ENCODE measurements around the gene PLD5. TPM values are rescaled to one million over a fixed set of nuclear protein-coding genes. Genes with fewer than 3 reads are reported as not detected.

Gene PLD5
- total RNA-seq, 1 experiment from 2014 or later, result 1.8 TPM

DNA sequence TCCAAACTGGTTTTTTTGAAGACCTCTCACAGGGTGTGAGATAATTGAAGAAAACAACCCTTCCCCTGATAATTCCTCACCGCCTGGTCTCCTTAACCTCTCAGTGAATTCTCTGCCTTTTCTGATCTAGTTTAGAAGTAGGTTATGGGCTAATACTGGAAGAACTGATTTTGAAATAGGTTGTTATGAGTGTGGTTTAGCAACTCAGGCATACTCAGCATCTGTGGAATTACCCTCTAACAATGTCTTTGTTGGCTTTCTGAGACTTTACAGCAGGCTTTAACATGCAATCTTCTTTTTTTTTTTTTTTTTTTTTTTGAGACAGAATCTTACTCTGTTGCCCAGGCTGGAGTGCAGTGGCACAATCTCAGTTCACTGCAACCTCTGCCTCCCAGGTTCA lies 10.3 kb upstream of the PLD5 start:
- Mint-ChIP-seq H3K27me3 (ENCODE audit: insufficient read depth, unreplicated experiment) (no peaks in the 10 kb centered on the region), H3K4me3 (ENCODE audit: unreplicated experiment) (no peak overlapping the region), H3K27ac (ENCODE audit: unreplicated experiment) (no peak overlapping the region), H3K4me1 (ENCODE audit: low read depth, unreplicated experiment) (peaks cover 10% of the 10 kb centered on the region), H3K36me3 (ENCODE audit: insufficient read depth, unreplicated experiment) (no peaks in the 10 kb centered on the region), H3K9me3 (ENCODE audit: unreplicated experiment) (peaks cover 13% of the 10 kb centered on the region)
- Histone ChIP-seq H3K4me3 (ENCODE audit: low read depth, low read length) (no peak overlapping the region), H3K36me3 (ENCODE audit: control insufficient read depth, insufficient read depth, low read length) (no peaks in the 10 kb centered on the region), H3K9me3 (no peaks in the 10 kb centered on the region), H3K4me1 (peaks cover 21% of the 10 kb centered on the region), H3K27me3 (replicated peaks; ENCODE audit: control insufficient read depth, insufficient read depth, low read length) (no peaks in the 10 kb centered on the region)
- POLR2A ChIA-PET, result no interaction called here
- no peak for DNase-seq
- TF ChIP-seq, protein P1, sequence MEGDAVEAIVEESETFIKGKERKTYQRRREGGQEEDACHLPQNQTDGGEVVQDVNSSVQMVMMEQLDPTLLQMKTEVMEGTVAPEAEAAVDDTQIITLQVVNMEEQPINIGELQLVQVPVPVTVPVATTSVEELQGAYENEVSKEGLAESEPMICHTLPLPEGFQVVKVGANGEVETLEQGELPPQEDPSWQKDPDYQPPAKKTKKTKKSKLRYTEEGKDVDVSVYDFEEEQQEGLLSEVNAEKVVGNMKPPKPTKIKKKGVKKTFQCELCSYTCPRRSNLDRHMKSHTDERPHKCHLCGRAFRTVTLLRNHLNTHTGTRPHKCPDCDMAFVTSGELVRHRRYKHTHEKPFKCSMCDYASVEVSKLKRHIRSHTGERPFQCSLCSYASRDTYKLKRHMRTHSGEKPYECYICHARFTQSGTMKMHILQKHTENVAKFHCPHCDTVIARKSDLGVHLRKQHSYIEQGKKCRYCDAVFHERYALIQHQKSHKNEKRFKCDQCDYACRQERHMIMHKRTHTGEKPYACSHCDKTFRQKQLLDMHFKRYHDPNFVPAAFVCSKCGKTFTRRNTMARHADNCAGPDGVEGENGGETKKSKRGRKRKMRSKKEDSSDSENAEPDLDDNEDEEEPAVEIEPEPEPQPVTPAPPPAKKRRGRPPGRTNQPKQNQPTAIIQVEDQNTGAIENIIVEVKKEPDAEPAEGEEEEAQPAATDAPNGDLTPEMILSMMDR (IDR thresholded peaks at IDR 0.05; ENCODE audit: insufficient read depth in 1 of 2, low read depth in 1 of 2, low read length in 1 of 2, severe bottlenecking in 1 of 2, unreplicated experiment in 1 of 2), result no peak
- intact Hi-C loops (cut with micrococcal nuclease; ENCODE audit: unreplicated experiment), result no loop called here
- CTCF ChIA-PET, result no interaction called here
- no TSS peak for BruUV-seq (replicated peaks)

DNA sequence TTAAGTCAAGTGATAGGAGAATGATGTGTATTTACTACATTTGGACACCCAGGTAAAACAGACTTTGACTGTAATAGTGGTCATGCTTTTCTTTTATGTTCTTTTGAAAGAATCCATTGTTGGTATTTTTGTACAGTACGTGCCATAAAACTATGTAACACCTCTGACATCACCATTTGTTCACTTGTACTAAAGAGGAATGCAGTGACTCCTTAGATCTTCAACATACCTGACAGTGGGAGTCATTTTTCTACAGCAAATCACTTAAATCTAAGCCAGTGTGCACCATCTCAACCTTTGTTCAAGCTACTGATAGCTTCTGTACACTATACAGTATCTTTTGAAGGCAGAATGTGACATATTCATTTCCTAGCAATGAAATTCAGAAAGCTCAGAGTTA lies 6.3 kb upstream of the PLD5 start:
- intact Hi-C loops (cut with micrococcal nuclease; ENCODE audit: unreplicated experiment), result no loop called here

DNA sequence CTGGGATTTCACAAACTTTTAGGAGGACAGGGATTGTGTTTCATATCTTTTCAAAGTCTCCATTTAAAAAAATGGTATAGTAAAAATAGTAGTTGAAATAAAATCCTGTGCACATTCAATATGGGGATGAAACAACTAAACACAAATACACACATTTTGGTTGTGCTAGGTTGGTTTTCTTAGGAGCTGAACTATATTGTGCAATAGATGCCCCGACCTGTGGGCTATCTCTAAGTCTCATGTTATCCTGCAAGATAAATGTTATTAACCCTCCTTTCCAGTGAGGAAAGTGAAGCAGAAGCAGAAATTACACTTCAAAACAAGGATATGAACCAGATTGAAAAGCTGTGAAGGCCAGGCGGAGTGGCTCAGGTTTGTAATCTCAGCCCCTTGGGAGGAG lies 1.3 kb upstream of the PLD5 start:
- Mint-ChIP-seq H3K4me1 (ENCODE audit: low read depth, unreplicated experiment) (peaks cover under 1% of the 10 kb centered on the region), H3K4me3 (ENCODE audit: unreplicated experiment) (peak overlapping the region; percentile 77), H3K27me3 (ENCODE audit: insufficient read depth, unreplicated experiment) (peaks cover 4% of the 10 kb centered on the region), H3K36me3 (ENCODE audit: insufficient read depth, unreplicated experiment) (no peaks in the 10 kb centered on the region), H3K27ac (ENCODE audit: unreplicated experiment) (no peak overlapping the region), H3K9me3 (ENCODE audit: unreplicated experiment) (no peaks in the 10 kb centered on the region)
- no peaks in the 10 kb centered on the region for H3K27me3 ChIP-seq (replicated peaks; ENCODE audit: control insufficient read depth, insufficient read depth, low read length)
- POLR2A ChIA-PET, result no interaction called here
- TF ChIP-seq, protein P1 (IDR thresholded peaks at IDR 0.05; ENCODE audit: insufficient read depth in 1 of 2, low read depth in 1 of 2, low read length in 1 of 2, severe bottlenecking in 1 of 2, unreplicated experiment in 1 of 2), result no peak
- no peak for DNase-seq
- H3K4me3 ChIP-seq (ENCODE audit: low read depth, low read length), result no peak overlapping the region
- CTCF ChIA-PET, result no interaction called here
- intact Hi-C loops (cut with micrococcal nuclease; ENCODE audit: unreplicated experiment), result loop anchor here (5.0 kb wide), 1 partner anchor 102 kb away; no protein-coding TSS in a partner anchor
- no peaks in the 10 kb centered on the region for H3K36me3 ChIP-seq (ENCODE audit: control insufficient read depth, insufficient read depth, low read length)
- BruUV-seq (replicated peaks), result no TSS peak
- H3K4me1 ChIP-seq, result peaks cover 22% of the 10 kb centered on the region
- no peaks in the 10 kb centered on the region for H3K9me3 ChIP-seq

More for the DNA sequence above, 6.3 kb upstream of the PLD5 start:
- no peaks in the 10 kb centered on the region for H3K9me3 Mint-ChIP-seq (ENCODE audit: unreplicated experiment)
- peaks cover 27% of the 10 kb centered on the region for H3K4me1 ChIP-seq
- CTCF ChIA-PET, result no interaction called here
- peaks cover 10% of the 10 kb centered on the region for H3K4me1 Mint-ChIP-seq (ENCODE audit: low read depth, unreplicated experiment)
- no TSS peak for BruUV-seq (replicated peaks)
- no peaks in the 10 kb centered on the region for H3K27me3 Mint-ChIP-seq (ENCODE audit: insufficient read depth, unreplicated experiment)
- POLR2A ChIA-PET, result no interaction called here
- no peaks in the 10 kb centered on the region for H3K36me3 Mint-ChIP-seq (ENCODE audit: insufficient read depth, unreplicated experiment)
- peak in 1 of 2 experiments; percentile 21 for DNase-seq
- TF ChIP-seq, protein P1 (IDR thresholded peaks at IDR 0.05; ENCODE audit: insufficient read depth in 1 of 2, low read depth in 1 of 2, low read length in 1 of 2, severe bottlenecking in 1 of 2, unreplicated experiment in 1 of 2), result no peak
- H3K4me3 ChIP-seq (ENCODE audit: low read depth, low read length), result no peak overlapping the region
- H3K27me3 ChIP-seq (replicated peaks; ENCODE audit: control insufficient read depth, insufficient read depth, low read length), result no peaks in the 10 kb centered on the region
- no peaks in the 10 kb centered on the region for H3K9me3 ChIP-seq
- no peak overlapping the region for H3K4me3 Mint-ChIP-seq (ENCODE audit: unreplicated experiment)
- H3K36me3 ChIP-seq (ENCODE audit: control insufficient read depth, insufficient read depth, low read length), result no peaks in the 10 kb centered on the region
- peak overlapping the region; percentile 17 for H3K27ac Mint-ChIP-seq (ENCODE audit: unreplicated experiment)
